SH-SY5Y (cell line): Measurements from ENCODE around the gene VSX1.

Experiments
- GATA2 ChIP-seq: IDR thresholded peaks from 2 replicates; pipeline ENCODE4 v1.6.1; 2011; ENCODE audit warnings: mild to moderate bottlenecking, low read depth, low read length
- GATA3 ChIP-seq: IDR thresholded peaks from 2 replicates; pipeline ENCODE4 v1.6.1; 2011; ENCODE audit warnings: low read depth, mild to moderate bottlenecking, low read length, moderate library complexity

DNA sequence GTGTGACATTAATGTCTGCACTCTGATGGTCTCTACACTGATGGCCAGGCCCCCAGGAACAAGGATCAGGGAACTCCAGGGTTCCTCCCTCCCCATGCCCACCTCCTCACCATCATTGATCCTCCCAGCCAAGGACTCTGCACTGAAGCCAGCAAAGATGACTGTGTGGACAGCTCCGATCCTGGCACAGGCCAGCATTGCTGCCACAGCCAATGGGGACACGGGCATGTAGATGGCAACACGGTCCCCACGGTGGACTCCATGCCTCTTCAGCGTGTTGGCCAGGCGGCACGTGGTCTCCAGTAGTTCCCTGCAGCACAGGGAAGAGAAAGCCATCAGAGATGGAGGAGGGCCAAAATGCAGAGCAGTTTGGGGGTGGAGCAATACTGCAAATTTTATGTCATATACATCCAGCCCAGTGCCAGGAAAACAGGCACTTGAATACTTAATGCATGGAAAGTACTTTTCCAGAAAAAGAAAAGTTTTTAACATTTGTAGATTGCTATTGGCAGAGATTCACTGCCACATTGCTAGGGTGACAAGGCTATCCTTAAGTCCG lies 51.2 kb downstream of the VSX1 start:
- TF ChIP-seq GATA2 (no peak), GATA3 (no peak)
